ENCODE data around the gene PAN2.

Gene PAN2

GRCh38 chr12:56266693-56267442 lies 66.9 kb downstream of the PAN2 start, which contains the start of gene COQ10A:
Gene COQ10A, plus strand, starts transcription at chr12:56266942. Its CDS starts 177 bp downstream, at chr12:56267119.
- peak; percentile 51 for DNase-seq
